Activated CD8-positive, alpha-beta memory T cell treated with anti-CD3 and anti-CD28 coated beads for 1 hour (primary cell): Measurements from ENCODE around the gene ANXA5.

ENCODE experiments used
- DNase-seq, 2 donors: peaks; one replicate each; pipeline ENCODE4 v3.0.0-alpha.2; 2020; ENCODE audit warnings: low read depth in 1 of 2; ENCODE audit errors: extremely low read depth in 1 of 2

The ANXA5 gene

GRCh38 chr4:121650741-121651140 is 46.0 kb downstream of the ANXA5 start:
- no peak for DNase-seq

- DNase-seq: no peak
These were observed 48.3 kb downstream of the ANXA5 start for GRCh38 chr4:121648516-121648915.

GRCh38 chr4:121642876-121643585 is 53.7 kb downstream of the ANXA5 start:
- no peak for DNase-seq

GRCh38 chr4:121642292-121642691 is 54.5 kb downstream of the ANXA5 start:
- DNase-seq: no peak

GRCh38 chr4:121633653-121634052 is 63.1 kb downstream of the ANXA5 start:
- DNase-seq: no peak

GRCh38 chr4:121632636-121633035 is 64.1 kb downstream of the ANXA5 start:
- no peak for DNase-seq
